Measurements from ENCODE around the gene SALL3.

Gene SALL3

DNA sequence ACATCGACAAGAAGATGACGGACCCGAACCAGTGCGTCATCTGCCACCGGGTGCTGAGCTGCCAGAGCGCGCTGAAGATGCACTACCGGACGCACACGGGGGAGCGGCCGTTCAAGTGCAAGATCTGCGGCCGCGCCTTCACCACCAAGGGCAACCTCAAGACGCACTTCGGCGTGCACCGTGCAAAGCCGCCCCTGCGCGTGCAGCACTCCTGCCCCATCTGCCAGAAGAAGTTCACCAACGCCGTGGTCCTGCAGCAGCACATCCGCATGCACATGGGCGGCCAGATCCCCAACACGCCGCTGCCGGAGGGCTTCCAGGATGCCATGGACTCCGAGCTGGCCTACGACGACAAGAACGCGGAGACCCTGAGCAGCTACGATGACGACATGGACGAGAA, 14.4 kb downstream of the SALL3 start:
- Histone ChIP-seq H3K4me1 (ENCODE audit: control insufficient read depth in 2 of 2, insufficient read depth in 1 of 2, low read depth in 1 of 2, low read length in 2 of 2) (peaks cover 0 to 2% of the 10 kb centered on the region in 2 donors), H3K79me1 (ENCODE audit: low read depth, low read length) (peaks cover 14% of the 10 kb centered on the region), H3K18ac (ENCODE audit: low read length) (peak overlapping the region; percentile 64), H3K4me2 (ENCODE audit: insufficient read depth, low read length, poor library complexity, severe bottlenecking) (no peak overlapping the region), H3K23ac (ENCODE audit: low read depth, low read length, poor library complexity) (peak overlapping the region; percentile 55), H3K4ac (ENCODE audit: low read length) (no peak overlapping the region), H3K36me3 (replicated peaks in 1 of 2; ENCODE audit: control insufficient read depth in 2 of 2, insufficient read depth in 2 of 2, low read length in 2 of 2) (peaks cover 0 to 35% of the 10 kb centered on the region in 2 donors), H3K14ac (ENCODE audit: low read length) (peak overlapping the region; percentile 89), H3K4me3 (ENCODE audit: low read length in 2 of 2) (no peak overlapping the region), H2BK12ac (ENCODE audit: low read length) (no peak overlapping the region), H2AK5ac (ENCODE audit: low read depth, low read length) (no peak overlapping the region), H2AFZ (ENCODE audit: low read length) (no peak overlapping the region), H2BK5ac (ENCODE audit: low read length) (no peak overlapping the region), H2BK120ac (ENCODE audit: low read depth, low read length) (no peak overlapping the region), H2BK15ac (ENCODE audit: low read length) (no peak overlapping the region), H3K27ac (replicated peaks; ENCODE audit: low read length) (no peak overlapping the region), H3K9ac (ENCODE audit: low read depth, low read length, poor library complexity) (no peak overlapping the region), H3K27me3 (ENCODE audit: control insufficient read depth in 3 of 3, insufficient read depth in 3 of 3, low read depth in 1 of 3, low read length in 3 of 3) (peaks cover 0 to 23% (median 0%) of the 10 kb centered on the region in 3 experiments), H4K91ac (ENCODE audit: low read depth, low read length, poor library complexity) (no peak overlapping the region), H4K8ac (ENCODE audit: low read depth, low read length) (no peak overlapping the region), H3K9me3 (replicated peaks in 1 of 2; ENCODE audit: control insufficient read depth in 2 of 2, insufficient read depth in 1 of 2, low read depth in 1 of 2, low read length in 2 of 2) (peaks cover 0 to 1% of the 10 kb centered on the region in 2 donors)
- no CpG with 5 or more reads among the region's 37 CpGs for WGBS, 2 donors (ENCODE audit: extremely low coverage in 2 of 2, insufficient read length in 2 of 2, insufficient replicate concordance in 1 of 2)
- DNase-seq (ENCODE audit: low spot score) = no peak

DNA sequence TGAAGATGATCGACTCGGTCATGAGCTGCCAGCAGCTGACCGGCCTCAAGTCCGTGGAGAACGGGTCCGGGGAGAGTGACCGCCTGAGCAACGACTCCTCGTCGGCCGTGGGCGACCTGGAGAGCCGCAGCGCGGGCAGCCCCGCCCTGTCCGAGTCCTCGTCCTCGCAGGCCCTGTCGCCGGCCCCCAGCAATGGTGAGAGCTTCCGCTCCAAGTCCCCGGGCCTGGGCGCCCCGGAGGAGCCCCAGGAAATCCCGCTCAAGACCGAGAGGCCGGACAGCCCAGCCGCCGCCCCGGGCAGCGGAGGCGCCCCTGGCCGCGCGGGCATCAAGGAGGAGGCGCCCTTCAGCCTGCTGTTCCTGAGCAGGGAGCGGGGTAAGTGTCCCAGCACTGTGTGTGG, 14.9 kb downstream of the SALL3 start:
- H2BK12ac ChIP-seq (ENCODE audit: low read length) = no peak overlapping the region
- H4K8ac ChIP-seq (ENCODE audit: low read depth, low read length) = no peak overlapping the region
- no peak overlapping the region for H3K23ac ChIP-seq (ENCODE audit: low read depth, low read length, poor library complexity)
- no peak for DNase-seq (ENCODE audit: low spot score)
- no peak overlapping the region for H2BK15ac ChIP-seq (ENCODE audit: low read length)
- no peak overlapping the region for H3K27ac ChIP-seq (replicated peaks; ENCODE audit: low read length)
- no peak overlapping the region for H2BK120ac ChIP-seq (ENCODE audit: low read depth, low read length)
- H3K4me2 ChIP-seq (ENCODE audit: insufficient read depth, low read length, poor library complexity, severe bottlenecking) = no peak overlapping the region
- no peak overlapping the region for H3K4me3 ChIP-seq (ENCODE audit: low read length in 2 of 2)
- peaks cover 0 to 23% (median 0%) of the 10 kb centered on the region in 3 experiments for H3K27me3 ChIP-seq (ENCODE audit: control insufficient read depth in 3 of 3, insufficient read depth in 3 of 3, low read depth in 1 of 3, low read length in 3 of 3)
- no peak overlapping the region for H3K18ac ChIP-seq (ENCODE audit: low read length)
- no peak overlapping the region for H4K91ac ChIP-seq (ENCODE audit: low read depth, low read length, poor library complexity)
- H3K14ac ChIP-seq (ENCODE audit: low read length) = peak overlapping the region; percentile 31
- no peak overlapping the region for H2AFZ ChIP-seq (ENCODE audit: low read length)
- H3K4ac ChIP-seq (ENCODE audit: low read length) = no peak overlapping the region
- peaks cover 0 to 1% of the 10 kb centered on the region in 2 donors for H3K9me3 ChIP-seq (replicated peaks in 1 of 2; ENCODE audit: control insufficient read depth in 2 of 2, insufficient read depth in 1 of 2, low read depth in 1 of 2, low read length in 2 of 2)
- H2AK5ac ChIP-seq (ENCODE audit: low read depth, low read length) = no peak overlapping the region
- H2BK5ac ChIP-seq (ENCODE audit: low read length) = no peak overlapping the region
- H3K79me1 ChIP-seq (ENCODE audit: low read depth, low read length) = peaks cover 14% of the 10 kb centered on the region
- peaks cover 0 to 2% of the 10 kb centered on the region in 2 donors for H3K4me1 ChIP-seq (ENCODE audit: control insufficient read depth in 2 of 2, insufficient read depth in 1 of 2, low read depth in 1 of 2, low read length in 2 of 2)
- peaks cover 0 to 36% of the 10 kb centered on the region in 2 donors for H3K36me3 ChIP-seq (replicated peaks in 1 of 2; ENCODE audit: control insufficient read depth in 2 of 2, insufficient read depth in 2 of 2, low read length in 2 of 2)
- WGBS, 2 donors (ENCODE audit: extremely low coverage in 2 of 2, insufficient read length in 2 of 2, insufficient replicate concordance in 1 of 2) = no CpG with 5 or more reads among the region's 38 CpGs
- no peak overlapping the region for H3K9ac ChIP-seq (ENCODE audit: low read depth, low read length, poor library complexity)

DNA sequence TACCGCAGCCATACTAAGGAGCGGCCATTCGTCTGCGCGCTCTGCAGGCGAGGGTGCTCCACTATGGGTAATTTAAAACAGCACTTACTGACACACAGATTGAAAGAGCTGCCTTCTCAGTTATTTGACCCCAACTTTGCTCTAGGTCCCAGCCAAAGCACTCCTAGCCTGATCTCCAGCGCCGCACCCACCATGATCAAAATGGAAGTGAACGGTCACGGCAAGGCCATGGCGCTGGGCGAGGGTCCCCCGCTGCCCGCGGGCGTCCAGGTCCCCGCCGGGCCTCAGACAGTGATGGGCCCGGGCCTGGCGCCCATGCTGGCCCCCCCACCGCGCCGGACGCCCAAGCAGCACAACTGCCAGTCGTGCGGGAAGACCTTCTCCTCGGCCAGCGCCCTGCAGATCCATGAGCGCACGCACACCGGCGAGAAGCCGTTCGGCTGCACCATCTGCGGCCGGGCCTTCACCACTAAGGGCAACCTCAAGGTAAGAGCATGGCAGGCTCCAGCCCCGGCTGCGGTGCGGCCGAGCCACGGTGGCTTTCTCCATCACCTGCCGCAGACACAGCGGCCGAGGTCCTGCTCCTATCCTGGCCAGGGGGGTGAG, 15.5 kb downstream of the SALL3 start:
- Histone ChIP-seq H3K18ac (ENCODE audit: low read length) (no peak overlapping the region), H4K91ac (ENCODE audit: low read depth, low read length, poor library complexity) (no peak overlapping the region), H3K27ac (replicated peaks; ENCODE audit: low read length) (no peak overlapping the region), H2AFZ (ENCODE audit: low read length) (no peak overlapping the region), H3K9ac (ENCODE audit: low read depth, low read length, poor library complexity) (no peak overlapping the region), H2BK15ac (ENCODE audit: low read length) (no peak overlapping the region), H3K4me3 (ENCODE audit: low read length in 2 of 2) (peak overlapping the region in 1 of 2 donors; percentile 23), H3K4me1 (ENCODE audit: control insufficient read depth in 2 of 2, insufficient read depth in 1 of 2, low read depth in 1 of 2, low read length in 2 of 2) (peaks cover 0 to 2% of the 10 kb centered on the region in 2 donors), H4K8ac (ENCODE audit: low read depth, low read length) (no peak overlapping the region), H2AK5ac (ENCODE audit: low read depth, low read length) (no peak overlapping the region), H2BK12ac (ENCODE audit: low read length) (no peak overlapping the region), H3K27me3 (ENCODE audit: control insufficient read depth in 3 of 3, insufficient read depth in 3 of 3, low read depth in 1 of 3, low read length in 3 of 3) (peaks cover 0 to 23% (median 0%) of the 10 kb centered on the region in 3 experiments), H3K79me1 (ENCODE audit: low read depth, low read length) (peaks cover 14% of the 10 kb centered on the region), H2BK120ac (ENCODE audit: low read depth, low read length) (no peak overlapping the region), H3K36me3 (replicated peaks in 1 of 2; ENCODE audit: control insufficient read depth in 2 of 2, insufficient read depth in 2 of 2, low read length in 2 of 2) (peaks cover 0 to 36% of the 10 kb centered on the region in 2 donors), H3K23ac (ENCODE audit: low read depth, low read length, poor library complexity) (no peak overlapping the region), H3K4me2 (ENCODE audit: insufficient read depth, low read length, poor library complexity, severe bottlenecking) (no peak overlapping the region), H3K14ac (ENCODE audit: low read length) (peak overlapping the region; percentile 48), H3K4ac (ENCODE audit: low read length) (no peak overlapping the region), H2BK5ac (ENCODE audit: low read length) (no peak overlapping the region), H3K9me3 (replicated peaks in 1 of 2; ENCODE audit: control insufficient read depth in 2 of 2, insufficient read depth in 1 of 2, low read depth in 1 of 2, low read length in 2 of 2) (peaks cover 0 to 1% of the 10 kb centered on the region in 2 donors)
- no peak for DNase-seq (ENCODE audit: low spot score)
- no CpG with 5 or more reads among the region's 44 CpGs for WGBS, 2 donors (ENCODE audit: extremely low coverage in 2 of 2, insufficient read length in 2 of 2, insufficient replicate concordance in 1 of 2)

DNA sequence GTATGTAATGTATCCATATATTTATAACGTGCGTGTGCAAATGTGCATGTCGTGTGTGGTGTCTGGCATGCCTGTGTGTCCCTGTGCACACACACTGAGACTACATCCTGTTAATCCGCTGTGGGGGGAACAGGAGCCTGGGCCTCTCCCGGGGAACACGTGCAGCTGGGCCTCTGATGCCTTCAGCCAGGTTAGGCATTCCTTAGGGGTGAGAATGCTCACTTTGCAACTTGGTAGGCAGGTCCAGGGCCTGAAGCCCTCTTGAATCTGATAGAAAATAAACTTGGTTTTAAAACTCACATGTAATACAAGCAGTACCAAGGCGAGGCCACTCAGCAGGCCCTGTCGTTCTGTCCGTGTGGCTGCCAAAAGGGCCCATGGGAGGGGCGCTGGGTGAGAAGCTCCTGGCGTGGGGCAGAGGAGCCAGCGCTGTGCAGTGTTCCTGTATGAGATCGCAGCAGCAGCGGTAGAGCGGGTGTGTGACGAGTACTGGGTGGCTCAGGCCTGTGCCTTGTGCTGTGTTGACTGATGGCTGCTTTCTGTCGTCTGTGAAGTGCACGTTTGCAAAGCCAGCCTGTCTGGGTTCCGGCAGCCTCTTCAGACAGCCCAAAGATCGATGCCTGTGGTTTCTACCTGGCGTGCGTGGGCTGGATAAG, 16.2 kb downstream of the SALL3 start:
- no peak overlapping the region for H2BK5ac ChIP-seq (ENCODE audit: low read length)
- no peak overlapping the region for H2BK120ac ChIP-seq (ENCODE audit: low read depth, low read length)
- WGBS, 2 donors (ENCODE audit: extremely low coverage in 2 of 2, insufficient read length in 2 of 2, insufficient replicate concordance in 1 of 2) = no CpG with 5 or more reads among the region's 22 CpGs
- no peak overlapping the region for H3K4me3 ChIP-seq (ENCODE audit: low read length in 2 of 2)
- peaks cover 0 to 2% of the 10 kb centered on the region in 2 donors for H3K4me1 ChIP-seq (ENCODE audit: control insufficient read depth in 2 of 2, insufficient read depth in 1 of 2, low read depth in 1 of 2, low read length in 2 of 2)
- no peak overlapping the region for H4K91ac ChIP-seq (ENCODE audit: low read depth, low read length, poor library complexity)
- no peak overlapping the region for H2BK12ac ChIP-seq (ENCODE audit: low read length)
- peaks cover 0 to 1% of the 10 kb centered on the region in 2 donors for H3K9me3 ChIP-seq (replicated peaks in 1 of 2; ENCODE audit: control insufficient read depth in 2 of 2, insufficient read depth in 1 of 2, low read depth in 1 of 2, low read length in 2 of 2)
- no peak overlapping the region for H2AK5ac ChIP-seq (ENCODE audit: low read depth, low read length)
- no peak overlapping the region for H3K9ac ChIP-seq (ENCODE audit: low read depth, low read length, poor library complexity)
- H3K27ac ChIP-seq (replicated peaks; ENCODE audit: low read length) = no peak overlapping the region
- no peak overlapping the region for H3K18ac ChIP-seq (ENCODE audit: low read length)
- H2AFZ ChIP-seq (ENCODE audit: low read length) = no peak overlapping the region
- no peak overlapping the region for H3K4ac ChIP-seq (ENCODE audit: low read length)
- H3K79me1 ChIP-seq (ENCODE audit: low read depth, low read length) = peaks cover 14% of the 10 kb centered on the region
- peaks cover 0 to 17% (median 0%) of the 10 kb centered on the region in 3 experiments for H3K27me3 ChIP-seq (ENCODE audit: control insufficient read depth in 3 of 3, insufficient read depth in 3 of 3, low read depth in 1 of 3, low read length in 3 of 3)
- peaks cover 0 to 37% of the 10 kb centered on the region in 2 donors for H3K36me3 ChIP-seq (replicated peaks in 1 of 2; ENCODE audit: control insufficient read depth in 2 of 2, insufficient read depth in 2 of 2, low read length in 2 of 2)
- H3K14ac ChIP-seq (ENCODE audit: low read length) = peak overlapping the region; percentile 48
- H2BK15ac ChIP-seq (ENCODE audit: low read length) = no peak overlapping the region
- H3K23ac ChIP-seq (ENCODE audit: low read depth, low read length, poor library complexity) = no peak overlapping the region
- H3K4me2 ChIP-seq (ENCODE audit: insufficient read depth, low read length, poor library complexity, severe bottlenecking) = no peak overlapping the region
- no peak for DNase-seq (ENCODE audit: low spot score)
- H4K8ac ChIP-seq (ENCODE audit: low read depth, low read length) = no peak overlapping the region
